ACC112 (cell line): Measurements from ENCODE around the gene NLRP14.

Source experiments
- H2AFZ ChIP-seq: fragments of 200-600 bp; sonication (generic); one replicate; pipeline ENCODE4 v1.6.0; 2017; ENCODE audit warnings: antibody characterized with exemption, low read length; ENCODE audit not compliant: unreplicated experiment
- H3K27ac ChIP-seq: fragments of 200-600 bp; sonication (generic); 2 replicates; pipeline ENCODE4 v1.5.1; 2014; ENCODE audit warnings: low read depth, mild to moderate bottlenecking, antibody characterized with exemption, low read length, moderate library complexity
- H3K27me3 ChIP-seq: fragments of 200-600 bp; sonication (generic); 2 replicates; pipeline ENCODE4 v1.6.1; 2014; ENCODE audit warnings: mild to moderate bottlenecking, antibody characterized with exemption, low read length, moderate library complexity, mixed read lengths; ENCODE audit not compliant: insufficient read depth
- H3K36me3 ChIP-seq: fragments of 200-600 bp; sonication (generic); 2 replicates; pipeline ENCODE4 v1.6.1; 2016; ENCODE audit warnings: mild to moderate bottlenecking, antibody characterized with exemption, low read length, moderate library complexity, mixed read lengths; ENCODE audit not compliant: insufficient read depth
- H3K4me1 ChIP-seq: fragments of 200-600 bp; sonication (generic); one replicate; pipeline ENCODE4 v1.6.1; 2016; ENCODE audit warnings: low read length, mixed read lengths; ENCODE audit not compliant: insufficient read depth, unreplicated experiment, control insufficient read depth
- H3K4me3 ChIP-seq: fragments of 200-600 bp; sonication (generic); 2 replicates; pipeline ENCODE4 v1.5.1; 2014; ENCODE audit warnings: mild to moderate bottlenecking, low read depth, low read length
- H3K79me2 ChIP-seq: fragments of 200-600 bp; sonication (generic); one replicate; pipeline ENCODE4 v1.6.0; 2016; ENCODE audit warnings: low read length; ENCODE audit not compliant: control insufficient read depth, unreplicated experiment, insufficient read depth

The NLRP14 gene

GRCh38 chr11:7089328-7090251 lies 69.3 kb downstream of the NLRP14 start:
- Histone ChIP-seq H3K27me3 (peaks cover 64% of the 10 kb centered on the region), H3K4me1 (no peaks in the 10 kb centered on the region), H3K79me2 (no peaks in the 10 kb centered on the region), H3K36me3 (no peaks in the 10 kb centered on the region), H3K4me3 (no peak overlapping the region), H3K27ac (no peak overlapping the region), H2AFZ (no peak overlapping the region)

DNA sequence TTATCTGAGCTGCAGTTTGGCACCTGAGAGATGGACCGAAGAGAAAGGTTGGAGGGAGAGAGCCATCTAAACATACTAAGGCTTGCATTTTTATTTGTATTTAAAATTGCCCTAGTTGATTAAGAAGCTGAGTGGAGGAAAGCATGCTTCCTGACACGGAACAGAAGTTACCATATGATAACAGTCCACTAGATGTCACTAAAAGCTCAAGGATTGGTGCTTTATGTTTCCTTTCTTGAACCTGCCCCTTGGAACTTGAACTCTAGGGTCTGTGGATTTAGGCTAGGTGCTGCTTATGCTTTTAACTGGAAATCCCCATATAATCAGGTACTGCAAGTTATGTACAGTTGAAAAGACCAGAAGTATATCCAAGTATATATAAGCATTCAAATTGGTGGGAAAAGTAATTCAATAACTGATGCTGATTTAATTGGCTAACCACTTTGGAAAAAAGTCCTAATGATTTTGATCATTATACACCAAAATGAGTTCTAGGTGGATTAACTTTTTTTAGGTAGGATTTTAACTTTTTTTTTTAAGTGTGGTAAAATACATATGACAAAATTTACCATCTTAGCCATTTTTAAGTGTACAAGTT lies 78.1 kb downstream of the NLRP14 start:
- H3K4me3 ChIP-seq, result no peak overlapping the region
- H3K27me3 ChIP-seq, result peaks cover 47% of the 10 kb centered on the region
- no peak overlapping the region for H3K27ac ChIP-seq
- no peaks in the 10 kb centered on the region for H3K4me1 ChIP-seq
- no peak overlapping the region for H2AFZ ChIP-seq
- no peaks in the 10 kb centered on the region for H3K79me2 ChIP-seq
- H3K36me3 ChIP-seq, result no peaks in the 10 kb centered on the region

DNA sequence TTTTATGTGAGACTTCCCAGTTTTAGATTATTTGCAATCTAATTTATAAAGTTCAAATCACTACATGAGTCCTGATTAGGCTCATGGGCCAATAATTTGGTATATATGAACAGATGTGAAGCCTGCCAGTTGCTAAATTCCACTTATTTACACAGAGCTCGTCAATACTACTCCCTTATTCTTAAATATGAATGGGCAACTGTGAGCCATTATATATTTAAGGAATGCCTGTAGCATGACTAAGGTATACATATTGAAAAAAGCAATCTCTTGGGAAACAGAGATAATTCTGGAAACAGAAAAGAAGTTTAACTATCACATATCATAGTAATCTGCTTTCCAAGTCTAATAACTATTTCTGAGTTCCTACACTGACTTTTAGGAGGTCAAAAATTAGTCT lies 95.5 kb downstream of the NLRP14 start:
- Histone ChIP-seq H3K79me2 (no peaks in the 10 kb centered on the region), H2AFZ (no peak overlapping the region), H3K36me3 (no peaks in the 10 kb centered on the region), H3K27me3 (peaks cover 50% of the 10 kb centered on the region), H3K4me1 (no peaks in the 10 kb centered on the region), H3K4me3 (no peak overlapping the region), H3K27ac (no peak overlapping the region)

- H2AFZ ChIP-seq, result no peak overlapping the region
- H3K36me3 ChIP-seq, result no peaks in the 10 kb centered on the region
- H3K4me1 ChIP-seq, result no peaks in the 10 kb centered on the region
- no peak overlapping the region for H3K27ac ChIP-seq
- H3K27me3 ChIP-seq, result peaks cover 54% of the 10 kb centered on the region
- H3K4me3 ChIP-seq, result no peak overlapping the region
- no peaks in the 10 kb centered on the region for H3K79me2 ChIP-seq
Measured at GRCh38 chr11:7116370-7116769, 96.1 kb downstream of the NLRP14 start.
